Forelimb muscle (tissue), 1 donor: ENCODE measurements around the gene PKNOX2. TPM values are rescaled to one million over a fixed set of nuclear protein-coding genes. Genes with fewer than 3 reads are reported as not detected.

Source experiments
- DNase-seq: peaks from one replicate; pipeline ENCODE4 v3.0.0-alpha.2; 2013; ENCODE audit warnings: low read depth
- polyA plus RNA-seq: library from polyadenylated mRNA; unstranded; fragments of 120-200 nt; gene quantifications from one replicate; pipeline ENCODE4 v1.2.1, GENCODE V29; 2013; ENCODE audit not compliant: insufficient read length

PKNOX2 gene
- polyA plus RNA-seq, 1 donor = 27.6 TPM

- no peak for DNase-seq
Measured at GRCh38 chr11:125359130-125359529, 194.6 kb downstream of the PKNOX2 start.

- DNase-seq = no peak
Measured at GRCh38 chr11:125360066-125360465, 195.5 kb downstream of the PKNOX2 start.

DNA sequence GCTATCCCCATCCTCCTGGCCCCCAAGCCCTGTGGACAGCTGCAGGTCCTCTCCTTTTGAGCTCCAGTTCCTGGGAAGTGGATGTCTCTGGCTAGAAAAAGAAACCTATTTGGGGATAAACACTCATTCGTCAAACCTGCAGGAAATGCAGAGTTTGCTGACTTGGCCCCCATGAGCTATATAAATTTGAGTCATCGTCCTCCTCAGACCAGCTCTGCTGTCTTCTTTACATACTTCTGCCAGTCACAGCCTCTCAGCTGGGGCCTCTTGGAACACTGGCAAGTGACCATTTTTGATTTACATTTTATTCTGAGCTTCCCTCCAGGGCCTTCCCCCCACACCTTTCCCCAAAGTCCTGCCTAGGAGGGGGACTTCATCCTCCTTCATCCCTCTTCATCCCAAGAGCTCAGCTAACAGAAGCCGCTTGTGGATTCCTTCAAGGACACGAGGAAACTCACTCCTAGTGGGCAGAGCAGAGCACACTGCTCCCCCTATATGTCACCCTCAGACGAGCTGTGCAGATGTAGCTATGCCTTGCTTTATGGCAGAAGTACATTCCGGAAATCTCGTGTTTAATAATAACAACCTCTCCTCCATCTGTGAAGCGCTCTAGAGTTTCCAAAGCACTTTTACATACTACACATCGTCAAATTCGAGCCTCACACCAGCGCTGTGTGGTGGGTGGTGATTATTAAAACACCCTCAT, 199.7 kb downstream of the PKNOX2 start:
- no peak for DNase-seq

GRCh38 chr11:125365196-125365931, 200.8 kb downstream of the PKNOX2 start:
- DNase-seq = no peak

GRCh38 chr11:125367710-125368109, 203.2 kb downstream of the PKNOX2 start:
- DNase-seq = no peak

DNA sequence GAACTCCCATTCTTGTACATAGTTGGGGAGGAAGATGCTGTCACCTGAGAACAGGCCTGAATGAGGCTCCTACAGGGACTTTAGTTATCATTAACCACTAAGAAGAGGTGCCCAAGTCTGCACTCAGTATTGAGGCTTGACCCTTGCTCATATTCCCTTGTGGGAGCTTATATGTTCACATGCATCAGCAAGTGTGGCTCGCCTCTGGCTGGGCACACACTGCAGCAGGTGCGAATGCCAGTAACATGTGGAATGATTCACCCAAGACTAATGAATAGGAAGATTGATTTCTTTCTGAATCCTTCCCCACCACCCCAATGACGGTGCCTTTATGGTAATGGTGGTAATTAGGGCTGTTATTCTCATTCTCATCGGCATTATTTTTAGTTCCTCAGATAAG, 204.2 kb downstream of the PKNOX2 start:
- DNase-seq = no peak

GRCh38 chr11:125369808-125370207, 205.3 kb downstream of the PKNOX2 start:
- DNase-seq = no peak

- no peak for DNase-seq
Measured at GRCh38 chr11:125370561-125371389, 206.2 kb downstream of the PKNOX2 start.

DNA sequence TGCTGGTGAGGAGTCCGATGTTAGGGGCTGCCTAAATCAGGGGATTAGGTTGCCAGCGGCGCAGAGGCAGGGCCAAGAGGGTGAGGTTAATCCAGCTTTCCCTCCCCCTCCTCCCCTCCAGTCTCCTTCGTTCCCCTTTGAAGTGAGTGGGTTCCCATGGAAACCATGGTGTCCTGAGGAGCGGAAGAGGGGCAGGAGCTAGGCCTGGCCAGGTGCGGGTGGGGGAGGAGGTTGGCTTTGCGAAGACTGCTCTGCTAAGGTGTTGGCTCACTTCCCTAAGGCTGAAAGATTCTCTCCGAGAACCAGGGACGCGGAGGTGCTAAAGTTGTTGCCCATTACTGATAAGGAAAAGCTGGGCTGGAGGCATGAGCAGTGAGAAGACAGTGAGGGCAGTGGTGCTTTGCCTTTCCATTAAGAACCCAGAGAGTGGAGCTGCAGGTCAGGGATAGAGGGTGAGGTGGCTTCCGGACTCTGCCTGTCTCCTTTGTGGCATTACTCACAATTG, 206.9 kb downstream of the PKNOX2 start:
- no peak for DNase-seq

- no peak for DNase-seq
Measured at GRCh38 chr11:125372088-125372487, 207.5 kb downstream of the PKNOX2 start.

GRCh38 chr11:125372911-125373310, 208.4 kb downstream of the PKNOX2 start:
- DNase-seq = no peak

DNA sequence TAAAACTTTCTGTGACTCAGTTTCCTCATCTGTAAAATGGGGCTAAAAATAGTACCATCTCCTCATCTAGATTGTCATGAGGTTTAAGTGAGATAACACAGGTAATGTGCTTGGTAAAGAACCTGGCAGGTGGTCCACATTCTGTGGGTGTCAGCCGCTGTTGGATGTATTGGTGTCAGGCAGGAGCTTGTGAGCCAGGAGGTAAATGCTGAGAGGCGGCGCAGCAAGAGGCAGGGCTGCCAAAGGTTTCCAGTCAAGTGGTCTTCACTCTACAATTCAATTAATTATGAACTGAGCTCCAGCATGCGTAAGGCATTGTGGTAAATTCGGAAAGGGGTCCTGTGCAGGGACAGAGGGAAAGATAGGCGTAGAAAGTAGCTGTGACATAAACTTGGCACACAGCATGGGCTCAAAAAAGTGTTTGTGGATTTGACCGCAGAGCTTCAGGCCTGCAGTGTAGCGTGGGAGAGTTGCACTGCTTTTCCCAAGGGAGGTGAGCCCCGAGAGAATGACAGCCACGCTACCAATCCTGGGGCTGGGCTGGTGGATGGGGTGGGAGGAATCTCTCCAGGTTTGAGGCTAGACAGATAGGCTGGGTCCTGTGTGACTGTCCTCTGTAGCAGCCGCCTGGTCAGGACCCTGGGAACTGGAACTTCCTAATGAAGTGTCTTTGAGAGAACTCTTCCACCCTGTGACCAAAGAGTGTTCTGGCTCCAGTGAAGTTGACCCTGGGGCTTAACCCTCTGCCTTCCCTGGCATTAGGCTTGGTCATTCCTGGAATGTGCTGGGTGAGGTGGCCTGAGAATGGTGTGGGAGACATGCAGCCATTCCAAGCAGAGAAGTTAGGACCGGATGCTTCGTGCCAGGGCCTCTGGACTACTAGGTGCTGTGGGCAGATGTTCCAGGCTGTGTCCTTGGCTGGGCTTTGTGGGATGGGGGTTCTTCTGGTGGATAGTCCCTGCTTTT, 209.2 kb downstream of the PKNOX2 start:
- DNase-seq = no peak

- no peak for DNase-seq
Measured at GRCh38 chr11:125374398-125374797, 209.8 kb downstream of the PKNOX2 start.

DNA sequence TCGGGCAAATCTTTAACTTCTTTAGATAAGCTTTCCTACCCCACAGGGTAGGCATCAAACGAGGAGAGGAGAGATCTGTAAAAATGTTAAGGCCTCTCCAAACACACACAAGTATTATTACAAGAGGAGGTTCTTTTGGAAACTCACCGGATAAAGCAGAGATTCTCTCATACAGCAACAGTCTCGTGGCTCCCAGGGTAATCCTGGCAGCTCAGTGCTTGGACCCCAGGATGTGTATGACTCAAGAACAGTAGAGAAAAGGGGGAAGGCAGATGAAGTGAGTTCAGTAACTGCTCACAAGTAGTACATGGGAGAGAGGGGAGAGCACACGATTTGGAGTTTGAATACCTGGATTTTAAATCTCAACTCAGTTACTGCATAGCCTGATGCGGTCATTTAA, 210.6 kb downstream of the PKNOX2 start:
- no peak for DNase-seq

- peak; percentile 35 for DNase-seq
Measured at GRCh38 chr11:125376117-125376516, 211.6 kb downstream of the PKNOX2 start.

DNA sequence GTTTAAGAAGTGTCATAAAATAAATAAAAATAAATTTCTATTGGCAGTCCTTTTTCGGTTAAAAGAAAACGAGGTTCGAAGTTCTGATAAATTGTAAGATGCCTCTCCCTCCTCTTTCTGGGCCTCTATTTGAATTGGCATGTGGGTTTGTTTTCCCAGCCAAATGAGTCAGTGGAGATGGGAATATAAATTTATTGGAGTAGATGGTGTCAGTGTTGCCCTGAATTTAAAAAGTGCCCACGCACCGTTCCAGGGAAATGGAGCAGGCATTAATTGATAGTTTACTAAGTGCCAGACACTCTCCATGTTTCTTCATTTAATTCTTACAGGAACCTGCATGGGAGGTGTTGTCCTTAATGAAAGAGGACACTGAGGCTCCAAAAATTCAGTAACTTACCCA, 212.3 kb downstream of the PKNOX2 start:
- no peak for DNase-seq

GRCh38 chr11:125378083-125378482, 213.5 kb downstream of the PKNOX2 start:
- no peak for DNase-seq

DNA sequence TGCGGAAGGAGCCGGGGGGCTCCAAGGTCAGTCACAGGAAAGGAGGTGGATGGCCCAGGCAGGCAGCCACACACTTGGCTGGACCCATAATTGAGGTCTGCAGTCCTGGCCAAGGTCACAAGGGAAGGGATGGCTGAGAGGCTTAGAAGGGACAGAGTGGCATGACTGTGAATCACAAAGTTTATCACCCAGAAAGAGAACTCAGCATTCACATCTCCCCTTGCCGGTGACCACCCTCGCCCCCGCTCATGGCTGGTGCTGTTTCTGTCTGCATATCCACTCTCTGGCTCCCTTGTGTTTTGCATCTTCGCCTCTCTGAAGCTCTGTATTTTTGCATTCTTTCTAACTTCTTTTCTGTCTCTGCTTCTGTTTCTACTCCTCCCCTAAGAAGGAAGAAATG, 214.0 kb downstream of the PKNOX2 start:
- DNase-seq = no peak

DNA sequence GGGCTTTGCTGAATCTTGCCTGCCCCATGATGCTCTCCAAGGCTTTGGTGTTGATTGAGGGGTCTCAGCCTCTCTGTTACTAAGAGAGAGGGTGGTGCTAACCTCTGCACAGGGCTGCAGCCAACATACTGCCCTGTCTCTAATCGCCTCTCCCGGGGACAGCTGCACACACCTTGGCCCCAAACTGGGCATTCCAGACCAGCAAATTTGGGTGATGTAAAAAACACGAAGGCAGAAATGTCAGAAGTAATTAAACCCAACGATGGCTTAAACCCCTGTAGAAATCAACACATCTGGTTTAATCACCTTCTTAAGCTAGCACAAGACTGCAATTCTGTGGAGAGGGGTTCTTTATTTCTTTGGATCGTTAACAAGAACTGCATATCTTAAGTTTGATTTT, 215.0 kb downstream of the PKNOX2 start:
- DNase-seq = no peak

DNA sequence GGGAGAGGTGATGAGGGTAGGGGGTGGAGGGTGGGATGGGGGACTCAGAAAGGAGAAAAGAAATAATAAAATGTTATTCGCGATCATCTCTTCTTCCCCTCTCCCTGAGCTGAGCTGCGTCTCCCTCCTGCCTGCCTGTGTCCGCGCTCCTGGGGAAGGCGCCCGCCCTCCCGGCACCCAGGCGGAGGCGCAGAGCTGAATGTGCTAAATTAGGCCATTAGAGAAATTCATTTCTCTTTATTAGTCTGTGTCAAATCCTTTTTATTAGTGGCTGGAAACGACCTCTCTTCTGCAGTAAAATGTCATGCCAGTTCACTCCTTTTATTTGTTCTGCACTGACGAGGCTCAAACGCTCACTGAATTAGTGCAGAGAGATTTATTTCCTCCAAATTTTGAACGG, 215.4 kb downstream of the PKNOX2 start:
- no peak for DNase-seq
